Smooth muscle cell (in vitro differentiated cells): ENCODE data around the gene MAPK9. TPM values are rescaled to one million over a fixed set of nuclear protein-coding genes. Genes with fewer than 3 reads are reported as not detected.
A peak's percentile ranks its signal among the peaks of the same experiment; 100 is the strongest.

Experiments used
- DNase-seq: peaks from one replicate; lab custom pipeline; 2025; ENCODE audit not compliant: unreplicated experiment; lab: John Stamatoyannopoulos, UW
- H2AFZ ChIP-seq: fragments of 200-600 bp; sonication (generic); 2 replicates; pipeline ENCODE4 v1.6.0; 2016; ENCODE audit warnings: antibody characterized with exemption, low read depth, mild to moderate bottlenecking
- H3F3A ChIP-seq: fragments of 200-600 bp; sonication (generic); 2 replicates; pipeline ENCODE4 v1.6.0; 2017; ENCODE audit warnings: antibody characterized with exemption, low read depth
- H3K27ac ChIP-seq: fragments of 200-600 bp; sonication (generic); 2 replicates; pipeline ENCODE4 v1.5.1; 2016; ENCODE audit warnings: low read depth, mild to moderate bottlenecking
- H3K27me3 ChIP-seq: fragments of 200-600 bp; sonication (generic); 2 replicates; pipeline ENCODE4 v1.6.1; 2016; ENCODE audit warnings: low read depth, mild to moderate bottlenecking
- H3K36me3 ChIP-seq: fragments of 200-600 bp; sonication (generic); 2 replicates; pipeline ENCODE4 v1.5.1; 2016; ENCODE audit warnings: low read depth
- H3K4me1 ChIP-seq: fragments of 200-600 bp; sonication (generic); 2 replicates; pipeline ENCODE4 v1.5.1; 2016; ENCODE audit warnings: low read depth
- H3K4me2 ChIP-seq: fragments of 200-600 bp; sonication (generic); 2 replicates; pipeline ENCODE4 v1.6.0; 2016; ENCODE audit warnings: mild to moderate bottlenecking
- H3K4me3 ChIP-seq: fragments of 200-600 bp; sonication (generic); 2 replicates; pipeline ENCODE4 v1.5.1; 2016; ENCODE audit warnings: mild to moderate bottlenecking
- H3K79me2 ChIP-seq: fragments of 200-600 bp; sonication (generic); 2 replicates; pipeline ENCODE4 v1.6.0; 2016; ENCODE audit warnings: low read depth, mild to moderate bottlenecking
- H3K9ac ChIP-seq: fragments of 200-600 bp; sonication (generic); 2 replicates; pipeline ENCODE4 v1.6.0; 2016; ENCODE audit warnings: low read depth
- H3K9me3 ChIP-seq: fragments of 200-600 bp; sonication (generic); replicated peaks from 2 replicates; pipeline ENCODE4 v1.5.1; 2016; ENCODE audit warnings: low read depth
- H4K20me1 ChIP-seq: fragments of 200-600 bp; sonication (generic); 2 replicates; pipeline ENCODE4 v1.6.0; 2016; ENCODE audit warnings: low read depth
- CTCF ChIP-seq: fragments of 200-600 bp; sonication (generic); IDR thresholded peaks from 2 replicates; pipeline ENCODE4 v1.5.1; 2017; ENCODE audit warnings: borderline replicate concordance, mild to moderate bottlenecking, antibody characterized with exemption; ENCODE audit not compliant: insufficient read depth, poor library complexity, severe bottlenecking
- WGBS: methylation state at CpG from one replicate; pipeline ENCODE4 v1.1.7; 2016; ENCODE audit warnings: low lambda C conversion rate; 5-methylcytosine and 5-hydroxymethylcytosine counted together
- polyA plus RNA-seq: library from polyadenylated mRNA; unstranded; fragments of >200 nt; fragmentation: Nextera tagmentation; extraction: Ambion mirVana; gene quantifications from 2 replicates; pipeline ENCODE4 v1.2.1, GENCODE V29; 2016
- total RNA-seq: library from RNA; depleted of rRNA; stranded (reverse); fragments of >200 nt; gene quantifications from 2 replicates; pipeline ENCODE4 v1.2.3, GENCODE V29; 2014

MAPK9 gene
- total and polyA plus RNA-seq, 2 experiments from 2014 or later = 34.8 to 40.9 TPM

GRCh38 chr5:180316586-180316985 lies 24.7 kb upstream of the MAPK9 start:
- no peak overlapping the region for H3K27ac ChIP-seq
- H3K36me3 ChIP-seq = peaks cover 4% of the 10 kb centered on the region
- H3K79me2 ChIP-seq = no peaks in the 10 kb centered on the region
- WGBS = 96% methylated on average over 20 of the region's 20 CpGs
- peaks cover 4% of the 10 kb centered on the region for H4K20me1 ChIP-seq
- H3K4me1 ChIP-seq = no peaks in the 10 kb centered on the region
- H3K4me2 ChIP-seq = no peak overlapping the region
- no peak overlapping the region for H3K4me3 ChIP-seq
- no peaks in the 10 kb centered on the region for H3K9me3 ChIP-seq
- peaks cover 8% of the 10 kb centered on the region for H3F3A ChIP-seq
- no peaks in the 10 kb centered on the region for H3K27me3 ChIP-seq
- DNase-seq = no peak
- H3K9ac ChIP-seq = no peak overlapping the region
- H2AFZ ChIP-seq = no peak overlapping the region
- TF ChIP-seq CTCF = no peak

GRCh38 chr5:180315762-180316212 lies 23.9 kb upstream of the MAPK9 start:
- TF ChIP-seq CTCF = peak; percentile 95
- WGBS = 89% methylated on average over 9 of the region's 9 CpGs
- DNase-seq = peak; percentile 17

GRCh38 chr5:180313677-180314505 lies 22.0 kb upstream of the MAPK9 start:
- Histone ChIP-seq H3K4me2 (no peak overlapping the region), H2AFZ (no peak overlapping the region), H4K20me1 (peaks cover 4% of the 10 kb centered on the region), H3K79me2 (no peaks in the 10 kb centered on the region), H3K9ac (no peak overlapping the region), H3K4me1 (no peaks in the 10 kb centered on the region), H3K4me3 (no peak overlapping the region), H3K9me3 (no peaks in the 10 kb centered on the region), H3F3A (peaks cover 8% of the 10 kb centered on the region), H3K27me3 (no peaks in the 10 kb centered on the region), H3K27ac (no peak overlapping the region), H3K36me3 (no peaks in the 10 kb centered on the region)
- DNase-seq = no peak
- TF ChIP-seq CTCF = no peak
- 98% methylated on average over 50 of the region's 50 CpGs for WGBS

More at GRCh38 chr5:180315762-180316212, 23.9 kb upstream of the MAPK9 start:
- Histone ChIP-seq H3K9ac (no peak overlapping the region), H3K9me3 (no peaks in the 10 kb centered on the region), H3K4me1 (no peaks in the 10 kb centered on the region), H3K36me3 (peaks cover 3% of the 10 kb centered on the region), H3F3A (peaks cover 8% of the 10 kb centered on the region), H3K79me2 (no peaks in the 10 kb centered on the region), H2AFZ (no peak overlapping the region), H3K27me3 (no peaks in the 10 kb centered on the region), H3K27ac (no peak overlapping the region), H3K4me3 (no peak overlapping the region), H3K4me2 (no peak overlapping the region), H4K20me1 (peaks cover 4% of the 10 kb centered on the region)
